HepG2 (cell line): ENCODE results near the gene MPPE1.

Experiments
- RXRA ChIP-seq: sonication (generic); formaldehyde crosslinking; IDR thresholded peaks from 2 replicates; pipeline ENCODE4 v1.5.1; 2020; ENCODE audit warnings: missing genetic modification reagents
- ZFX ChIP-seq: sonication (generic); formaldehyde crosslinking; IDR thresholded peaks from 2 replicates; pipeline ENCODE4 v1.4.0; 2020; ENCODE audit warnings: mild to moderate bottlenecking, low read depth, missing genetic modification reagents, moderate library complexity

DNA sequence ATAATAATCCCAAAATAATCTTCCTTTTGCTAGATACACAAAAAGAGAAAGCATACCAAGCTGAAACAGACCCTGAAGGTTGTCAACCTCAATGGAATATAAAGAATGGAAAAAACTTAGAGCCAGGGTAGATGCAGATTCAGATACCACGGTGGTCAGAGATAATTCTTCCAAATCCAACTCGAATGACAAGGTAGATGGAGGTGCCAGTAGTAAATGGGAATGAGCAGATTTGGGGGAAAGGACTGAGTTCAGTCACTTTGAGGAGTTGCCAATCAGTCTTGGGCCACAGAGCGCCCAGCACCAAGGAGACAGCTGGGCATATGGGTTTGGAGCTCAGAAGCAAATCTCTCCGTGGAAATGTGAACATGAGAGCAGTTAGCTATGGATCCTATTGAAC, 60.3 kb downstream of the MPPE1 start:
- TF ChIP-seq ZFX (no peak), RXRA (no peak)
